ENCODE data around the gene LRBA.

DNA sequence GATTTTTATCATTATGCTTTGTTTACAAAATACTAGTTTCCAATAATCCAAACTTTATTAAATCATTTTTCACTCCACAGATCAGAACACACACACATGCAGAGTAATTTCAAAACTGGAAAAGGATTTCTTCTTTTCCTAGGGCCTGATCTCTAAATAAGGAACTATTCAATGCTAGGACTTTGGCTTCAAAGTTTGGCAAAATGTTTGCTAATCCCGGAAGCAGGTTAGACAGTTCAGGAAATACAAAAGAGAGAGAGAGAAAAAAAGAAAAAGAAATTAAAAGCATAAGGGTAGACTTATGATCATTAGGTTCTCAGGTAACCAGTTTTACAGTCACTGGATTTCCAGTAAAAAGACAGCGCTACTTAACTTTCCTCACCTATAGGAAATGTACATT, 725.9 kb downstream of the LRBA start:
- TF ChIP-seq POLR2A (IDR thresholded peaks at IDR 0.05) (no peak), EP300 (IDR thresholded peaks at IDR 0.05) (no peak)
- TF ChIP-seq, protein P1, sequence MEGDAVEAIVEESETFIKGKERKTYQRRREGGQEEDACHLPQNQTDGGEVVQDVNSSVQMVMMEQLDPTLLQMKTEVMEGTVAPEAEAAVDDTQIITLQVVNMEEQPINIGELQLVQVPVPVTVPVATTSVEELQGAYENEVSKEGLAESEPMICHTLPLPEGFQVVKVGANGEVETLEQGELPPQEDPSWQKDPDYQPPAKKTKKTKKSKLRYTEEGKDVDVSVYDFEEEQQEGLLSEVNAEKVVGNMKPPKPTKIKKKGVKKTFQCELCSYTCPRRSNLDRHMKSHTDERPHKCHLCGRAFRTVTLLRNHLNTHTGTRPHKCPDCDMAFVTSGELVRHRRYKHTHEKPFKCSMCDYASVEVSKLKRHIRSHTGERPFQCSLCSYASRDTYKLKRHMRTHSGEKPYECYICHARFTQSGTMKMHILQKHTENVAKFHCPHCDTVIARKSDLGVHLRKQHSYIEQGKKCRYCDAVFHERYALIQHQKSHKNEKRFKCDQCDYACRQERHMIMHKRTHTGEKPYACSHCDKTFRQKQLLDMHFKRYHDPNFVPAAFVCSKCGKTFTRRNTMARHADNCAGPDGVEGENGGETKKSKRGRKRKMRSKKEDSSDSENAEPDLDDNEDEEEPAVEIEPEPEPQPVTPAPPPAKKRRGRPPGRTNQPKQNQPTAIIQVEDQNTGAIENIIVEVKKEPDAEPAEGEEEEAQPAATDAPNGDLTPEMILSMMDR (IDR thresholded peaks at IDR 0.05) = no peak

All from stomach (tissue), 4 donors.